Measurements from ENCODE around the gene XYLT1. TPM values are rescaled to one million over a fixed set of nuclear protein-coding genes. Genes with fewer than 3 reads are reported as not detected.

XYLT1 gene
- total RNA-seq, 1 donor from 2014 or later: 14.5 TPM

- no peak for DNase-seq
Observed at GRCh38 chr16:17143546-17144419, 327.0 kb downstream of the XYLT1 start.

- DNase-seq: peak; percentile 54
Observed at GRCh38 chr16:17138801-17139200, 332.0 kb downstream of the XYLT1 start.

GRCh38 chr16:17135439-17135838 is 335.3 kb downstream of the XYLT1 start:
- DNase-seq: no peak

GRCh38 chr16:17134586-17134985 is 336.2 kb downstream of the XYLT1 start:
- DNase-seq: no peak

- DNase-seq: no peak
Observed at GRCh38 chr16:17133851-17134250, 336.9 kb downstream of the XYLT1 start.

GRCh38 chr16:17131351-17131750 is 339.4 kb downstream of the XYLT1 start:
- no peak for DNase-seq

- DNase-seq: no peak
Observed at GRCh38 chr16:17130733-17131132, 340.0 kb downstream of the XYLT1 start.

- no peak for DNase-seq
Observed at GRCh38 chr16:17129971-17130370, 340.8 kb downstream of the XYLT1 start.

- no peak for DNase-seq
Observed at GRCh38 chr16:17128791-17129190, 342.0 kb downstream of the XYLT1 start.

GRCh38 chr16:17126156-17126555 is 344.6 kb downstream of the XYLT1 start:
- no peak for DNase-seq

- no peak for DNase-seq
Observed at GRCh38 chr16:17125671-17126070, 345.1 kb downstream of the XYLT1 start.

GRCh38 chr16:17117906-17118577 is 352.7 kb downstream of the XYLT1 start:
- DNase-seq: no peak

GRCh38 chr16:17116595-17117322 is 354.0 kb downstream of the XYLT1 start:
- no peak for DNase-seq

- DNase-seq: no peak
Observed at GRCh38 chr16:17109413-17109812, 361.3 kb downstream of the XYLT1 start.

GRCh38 chr16:17108596-17108995 is 362.2 kb downstream of the XYLT1 start:
- DNase-seq: no peak

- DNase-seq: no peak
Observed at GRCh38 chr16:17107450-17107849, 363.3 kb downstream of the XYLT1 start.

GRCh38 chr16:17106243-17106791 is 364.4 kb downstream of the XYLT1 start:
- no peak for DNase-seq

GRCh38 chr16:17105239-17105797 is 365.4 kb downstream of the XYLT1 start:
- DNase-seq: peak; percentile 5

GRCh38 chr16:17104654-17105053 is 366.1 kb downstream of the XYLT1 start:
- DNase-seq: no peak

- no peak for DNase-seq
Observed at GRCh38 chr16:17103216-17103615, 367.5 kb downstream of the XYLT1 start.

- no peak for DNase-seq
Observed at GRCh38 chr16:17101646-17102045, 369.1 kb downstream of the XYLT1 start.

- no peak for DNase-seq
Observed at GRCh38 chr16:17098685-17099084, 372.1 kb downstream of the XYLT1 start.

Data from tongue (tissue), 2 donors.